Spleen (tissue), 11 donors: ENCODE data around the gene TLR2. TPM values are rescaled to one million over a fixed set of nuclear protein-coding genes. Genes with fewer than 3 reads are reported as not detected.

Experiments used
- DNase-seq: peaks from one replicate; pipeline ENCODE4 v3.0.0-alpha.2; 2020
- H3K27ac ChIP-seq, 8 donors: fragments of 200-600 bp; sonication (generic) in 7 of 8; 1 replicate in 4 of 8; 2 replicates in 4 of 8; pipeline versions ENCODE4 v1.5.0 to v1.8.0; 2016 to 2021; ENCODE audit warnings: inconsistent platforms in 4 of 8, mild to moderate bottlenecking in 4 of 8, moderate library complexity in 1 of 8
- H3K27me3 ChIP-seq, 7 donors: fragments of 200-600 bp; sonication (generic) in 6 of 7; replicated peaks in 1 of 7; 1 replicate in 4 of 7; 2 replicates in 3 of 7; pipeline versions ENCODE4 v1.5.0 to v1.8.0; 2016 to 2021; ENCODE audit warnings: inconsistent platforms in 3 of 7, mild to moderate bottlenecking in 1 of 7
- H3K36me3 ChIP-seq, 6 donors: fragments of 200-600 bp; sonication (generic) in 5 of 6; 1 replicate in 4 of 6; 2 replicates in 2 of 6; pipeline versions ENCODE4 v1.5.0 to v1.8.0; 2016 to 2021; ENCODE audit warnings: inconsistent platforms in 2 of 6
- H3K4me1 ChIP-seq, 6 donors: fragments of 200-600 bp; sonication (generic) in 5 of 6; 1 replicate in 3 of 6; 2 replicates in 3 of 6; pipeline versions ENCODE4 v1.5.0 to v1.8.0; 2016 to 2021; ENCODE audit warnings: inconsistent platforms in 3 of 6
- H3K4me3 ChIP-seq, 8 donors: fragments of 200-600 bp; sonication (generic) in 7 of 8; 1 replicate in 4 of 8; 2 replicates in 4 of 8; pipeline versions ENCODE4 v1.5.0 to v1.8.0; 2016 to 2021; ENCODE audit warnings: inconsistent platforms in 4 of 8, mild to moderate bottlenecking in 4 of 8, moderate library complexity in 2 of 8
- H3K9me3 ChIP-seq, 8 donors: fragments of 200-600 bp; sonication (generic) in 7 of 8; 1 replicate in 4 of 8; 2 replicates in 4 of 8; pipeline versions ENCODE4 v1.5.0 to v1.8.0; 2016 to 2021; ENCODE audit warnings: inconsistent platforms in 4 of 8
- CTCF ChIP-seq, 11 experiments: fragments of 200-600 bp in 7 of 11; fragments of 450-650 bp in 4 of 11; sonication (generic) in 4 of 11; IDR thresholded peaks in 8 of 11; conservative IDR thresholded peaks in 3 of 11; 1 replicate in 7 of 11; 2 replicates in 4 of 11; pipeline versions ENCODE4 v1.4.0 to v1.8.0; 2016 to 2021; ENCODE audit warnings: antibody characterized with exemption in 11 of 11, inconsistent platforms in 4 of 11, mild to moderate bottlenecking in 1 of 11
- POLR2A ChIP-seq, 3 donors: fragments of 450-650 bp; IDR thresholded peaks; one replicate each; pipeline ENCODE4 v1.5.1; 2017; ENCODE audit warnings: antibody characterized with exemption in 3 of 3, mild to moderate bottlenecking in 1 of 3
- POLR2AphosphoS5 ChIP-seq, 3 donors: sonication (generic); formaldehyde crosslinking; IDR thresholded peaks; one replicate each; pipeline ENCODE4 v1.5.1; 2017; ENCODE audit warnings: antibody characterized with exemption in 3 of 3
- WGBS, 5 donors: extraction: QIAGEN DNeasy Blood & Tissue Kit in 3 of 5; methylation state at CpG; one replicate each; pipeline versions ENCODE4 v1.1.5 to v1.1.7; 2013 to 2018; 5-methylcytosine and 5-hydroxymethylcytosine counted together
- intact Hi-C: fragments of 100-400 bp; cut with DNase I; formaldehyde crosslinking; loops from one replicate; pipeline ENCODE4 v1.15.0; 2023; ENCODE audit warnings: low total_unique reads
- polyA plus RNA-seq, 3 donors: library from polyadenylated mRNA; stranded (reverse); fragments of 200-250 nt; gene quantifications; one replicate each; pipeline ENCODE4 v1.2.1, GENCODE V29; 2013
- total RNA-seq, 7 donors: library from RNA; depleted of rRNA in 3 of 7; stranded (reverse); fragments of >200 nt in 3 of 7; fragmentation: NEBNext Ultra II Directional in 4 of 7; extraction: Animal tissue kit (Norgen Biotek cat#: 25700) in 4 of 7; gene quantifications; one replicate each; pipeline versions ENCODE4 v1.1.0 to v1.2.1, GENCODE V29; 2016 to 2021
- donor health status: healthy with polysubstance abuse.
- donor health status: DM: no; HTN: no; CAD: no; lungs with moderate emphysema.
- donor health status: DM: no; HTN: no; CAD: no.
- donor health status: Bipolar disorder and iron deficiency.
- donor health status: healthy.
- donor health status: DM: no; HTN: no; CAD: no.
- donor health status: DM: yes; HTN: yes; CAD: no.

The TLR2 gene
- total and polyA plus RNA-seq, 10 donors = 4.8 to 167 (median 71.1) TPM

- Histone ChIP-seq H3K4me1 (peaks cover 5 to 57% (median 20%) of the 10 kb centered on the region in 6 donors), H3K27me3 (no peaks in the 10 kb centered on the region), H3K27ac (peak overlapping the region; percentile 51 to 93 (median 85)), H3K4me3 (peak overlapping the region in 1 of 8 donors; percentile 61), H3K36me3 (no peaks in the 10 kb centered on the region), H3K9me3 (no peaks in the 10 kb centered on the region)
- 10 to 26% (median 23%) methylated on average over 5 of the region's 5 CpGs for WGBS, 5 donors
- intact Hi-C loops = no loop called here
- TF ChIP-seq POLR2AphosphoS5 (IDR thresholded peaks at IDR 0.05) (peak in 1 of 3 donors; percentile 83), CTCF (IDR thresholded peaks at IDR 0.05 in 8 of 11, conservative IDR thresholded peaks at IDR 0.05 in 3 of 11) (no peak)
- DNase-seq = peak; percentile 87
Observed at GRCh38 chr4:153651587-153651986, 32.5 kb upstream of the TLR2 start.

- TF ChIP-seq POLR2AphosphoS5 (IDR thresholded peaks at IDR 0.05) = peak in 1 of 3 donors; percentile 58
- no peak for TF ChIP-seq CTCF (IDR thresholded peaks at IDR 0.05 in 8 of 11, conservative IDR thresholded peaks at IDR 0.05 in 3 of 11)
- peak overlapping the region; percentile 51 to 93 (median 85) for H3K27ac ChIP-seq
- H3K27me3 ChIP-seq = no peaks in the 10 kb centered on the region
- intact Hi-C loops = no loop called here
- H3K4me3 ChIP-seq = peak overlapping the region in 1 of 8 donors; percentile 61
- no peak for DNase-seq
- H3K4me1 ChIP-seq = peaks cover 5 to 55% (median 21%) of the 10 kb centered on the region in 6 donors
- H3K9me3 ChIP-seq = no peaks in the 10 kb centered on the region
- H3K36me3 ChIP-seq = no peaks in the 10 kb centered on the region
- 52 to 78% (median 67%) methylated on average over 11 of the region's 11 CpGs for WGBS, 5 donors
Observed at GRCh38 chr4:153652051-153652784, 31.9 kb upstream of the TLR2 start.

GRCh38 chr4:153655002-153655541, 29.0 kb upstream of the TLR2 start:
- WGBS, 5 donors = 58 to 79% (median 61%) methylated on average over 4 of the region's 4 CpGs
- intact Hi-C loops = no loop called here
- DNase-seq = no peak
- Histone ChIP-seq H3K27ac (peak overlapping the region in 7 of 8 donors; percentile 41 to 93 (median 77)), H3K27me3 (peaks cover 0 to 11% (median 0%) of the 10 kb centered on the region in 7 donors), H3K36me3 (no peaks in the 10 kb centered on the region), H3K4me3 (peak overlapping the region in 2 of 8 donors; percentile 15 to 40), H3K9me3 (no peaks in the 10 kb centered on the region), H3K4me1 (peaks cover 5 to 55% (median 21%) of the 10 kb centered on the region in 6 donors)
- TF ChIP-seq POLR2AphosphoS5 (IDR thresholded peaks at IDR 0.05) (no peak), CTCF (IDR thresholded peaks at IDR 0.05 in 8 of 11, conservative IDR thresholded peaks at IDR 0.05 in 3 of 11) (no peak), POLR2A (IDR thresholded peaks at IDR 0.05) (no peak)

- H3K27ac ChIP-seq = peak overlapping the region; percentile 8 to 93 (median 76)
- peaks cover 0 to 11% (median 0%) of the 10 kb centered on the region in 7 donors for H3K27me3 ChIP-seq
- peaks cover 5 to 59% (median 21%) of the 10 kb centered on the region in 6 donors for H3K4me1 ChIP-seq
- TF ChIP-seq CTCF (IDR thresholded peaks at IDR 0.05 in 8 of 11, conservative IDR thresholded peaks at IDR 0.05 in 3 of 11) (no peak), POLR2AphosphoS5 (IDR thresholded peaks at IDR 0.05) (peak in 1 of 3 donors; percentile 71), POLR2A (IDR thresholded peaks at IDR 0.05) (no peak)
- no peaks in the 10 kb centered on the region for H3K9me3 ChIP-seq
- H3K4me3 ChIP-seq = peak overlapping the region in 2 of 8 donors; percentile 15 to 40
- WGBS, 5 donors = 35 to 69% (median 57%) methylated on average over 4 of the region's 4 CpGs
- no peak for DNase-seq
- no peaks in the 10 kb centered on the region for H3K36me3 ChIP-seq
- intact Hi-C loops = no loop called here
Observed at GRCh38 chr4:153655928-153656327, 28.2 kb upstream of the TLR2 start.
